GM19455 (cell line): ENCODE results near the gene FAF1.

Source experiments
- ATAC-seq: cut with Tn5 transposase; IDR thresholded peaks from one replicate; pipeline ENCODE4 v1.9.1; 2021; ENCODE audit not compliant: unreplicated experiment

FAF1 gene

GRCh38 chr1:50508040-50508586, 452.0 kb downstream of the FAF1 start:
- no peak for ATAC-seq

- ATAC-seq: no peak
These were observed 454.6 kb downstream of the FAF1 start for GRCh38 chr1:50505427-50505826.

- no peak for ATAC-seq
These were observed 456.6 kb downstream of the FAF1 start for GRCh38 chr1:50503515-50503914.

- no peak for ATAC-seq
These were observed 457.9 kb downstream of the FAF1 start for GRCh38 chr1:50502147-50502546.

- no peak for ATAC-seq
These were observed 463.1 kb downstream of the FAF1 start for GRCh38 chr1:50497007-50497406.

- ATAC-seq: no peak
These were observed 466.4 kb downstream of the FAF1 start for GRCh38 chr1:50493710-50494109.

- ATAC-seq: no peak
These were observed 467.9 kb downstream of the FAF1 start for GRCh38 chr1:50492142-50492541.

- ATAC-seq: no peak
These were observed 468.9 kb downstream of the FAF1 start for GRCh38 chr1:50491142-50491541.

- ATAC-seq: no peak
These were observed 469.4 kb downstream of the FAF1 start for GRCh38 chr1:50490640-50491039.

GRCh38 chr1:50488876-50489275, 471.2 kb downstream of the FAF1 start:
- no peak for ATAC-seq

- no peak for ATAC-seq
These were observed 471.7 kb downstream of the FAF1 start for GRCh38 chr1:50488356-50488755.

- no peak for ATAC-seq
These were observed 472.3 kb downstream of the FAF1 start for GRCh38 chr1:50487725-50488124.

- ATAC-seq: no peak
These were observed 478.8 kb downstream of the FAF1 start for GRCh38 chr1:50481142-50481736.

- ATAC-seq: no peak
These were observed 483.3 kb downstream of the FAF1 start for GRCh38 chr1:50476800-50477199.

GRCh38 chr1:50474859-50475809, 484.9 kb downstream of the FAF1 start:
- ATAC-seq: no peak

GRCh38 chr1:50473513-50473912, 486.6 kb downstream of the FAF1 start:
- no peak for ATAC-seq

GRCh38 chr1:50471967-50472366, 488.1 kb downstream of the FAF1 start:
- no peak for ATAC-seq

GRCh38 chr1:50462964-50463363, 497.1 kb downstream of the FAF1 start:
- no peak for ATAC-seq

- ATAC-seq: no peak
These were observed 501.6 kb downstream of the FAF1 start for GRCh38 chr1:50458507-50458906.

- ATAC-seq: no peak
These were observed 505.2 kb downstream of the FAF1 start for GRCh38 chr1:50454911-50455310.

GRCh38 chr1:50453266-50453665, 506.8 kb downstream of the FAF1 start:
- no peak for ATAC-seq

- ATAC-seq: no peak
These were observed 507.4 kb downstream of the FAF1 start for GRCh38 chr1:50452700-50453099.
